Activated CD4-positive, alpha-beta T cell treated with anti-CD3 and anti-CD28 coated beads, Interleukin-2, amount 10 ng/mL, durations not matched to agents 7 days and 5 days (primary cell): ENCODE measurements around the gene GIPC2. TPM values are rescaled to one million over a fixed set of nuclear protein-coding genes. Genes with fewer than 3 reads are reported as not detected.
A peak's percentile ranks its signal among the peaks of the same experiment; 100 is the strongest.
"Not testable (repeated sequence)": the region's sequence is repeated elsewhere in the genome, so short reads cannot be mapped to it uniquely, and the experiment has no call there.

Source experiments
- CTCF ChIA-PET: fragments of 350-600 bp; sonication (Branson Sonifier 250); formaldehyde crosslinking; loops from one replicate; lab custom pipeline; 2021; ENCODE audit warnings: antibody characterized with exemption; lab: Charles Lee
- POLR2A ChIA-PET: fragments of 350-600 bp; sonication (Branson Sonifier 250); formaldehyde crosslinking; loops from one replicate; lab custom pipeline; 2021; ENCODE audit warnings: antibody characterized with exemption; lab: Charles Lee
- DNase-seq: peaks from one replicate; pipeline ENCODE4 v3.0.0-alpha.2; 2020
- H3K27ac Mint-ChIP-seq: one replicate; pipeline ENCODE4 v1.8.0; 2021; ENCODE audit warnings: mild to moderate bottlenecking, moderate library complexity, mixed read lengths
- H3K27me3 Mint-ChIP-seq: one replicate; pipeline ENCODE4 v1.8.0; 2021; ENCODE audit warnings: mixed read lengths
- H3K36me3 Mint-ChIP-seq: one replicate; pipeline ENCODE4 v1.8.0; 2021; ENCODE audit warnings: low read depth, mixed read lengths
- H3K4me1 Mint-ChIP-seq: one replicate; pipeline ENCODE4 v1.8.0; 2021; ENCODE audit warnings: mixed read lengths
- H3K4me3 Mint-ChIP-seq: one replicate; pipeline ENCODE4 v1.8.0; 2021; ENCODE audit warnings: mild to moderate bottlenecking, moderate library complexity, mixed read lengths
- H3K9me3 Mint-ChIP-seq: one replicate; pipeline ENCODE4 v1.8.0; 2021; ENCODE audit warnings: mixed read lengths
- total RNA-seq, 2 experiments: library from RNA; stranded (reverse); gene quantifications; one replicate each; pipeline ENCODE4 v1.2.3, GENCODE V29; 2021

Gene GIPC2
- total RNA-seq, 2 experiments from 2014 or later = 0.08 to 0.10 TPM

DNA sequence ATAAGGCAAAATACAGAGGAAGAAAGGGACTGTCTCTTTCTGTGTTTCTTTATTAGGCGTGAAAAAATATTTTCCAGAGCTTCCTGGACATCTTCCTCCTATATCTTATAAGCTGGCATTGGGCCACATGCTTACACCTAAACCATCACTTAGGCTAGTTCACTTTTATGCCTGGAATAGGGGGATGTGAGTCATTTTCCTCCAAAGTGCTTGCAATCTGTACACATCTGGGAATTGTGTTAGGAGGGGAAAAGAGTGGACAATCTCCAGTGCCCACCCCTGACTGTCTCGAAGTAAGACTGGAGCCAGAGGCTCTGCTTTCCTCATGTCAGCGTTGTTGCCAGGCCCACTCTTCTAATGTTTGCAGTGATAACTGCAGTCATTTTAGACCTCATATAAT lies 29.9 kb downstream of the GIPC2 start:
- Mint-ChIP-seq H3K36me3 (no peaks in the 10 kb centered on the region), H3K4me3 (no peak overlapping the region), H3K9me3 (no peaks in the 10 kb centered on the region), H3K27me3 (peaks cover 5% of the 10 kb centered on the region), H3K27ac (no peak overlapping the region), H3K4me1 (peaks cover 5% of the 10 kb centered on the region)
- POLR2A ChIA-PET = no interaction called here
- CTCF ChIA-PET = interaction anchor here (0.7 to 1.4 kb wide), 2 partner anchors 13 to 14 kb away, joined by 3 read pairs; no protein-coding TSS in a partner anchor
- no peak for DNase-seq

DNA sequence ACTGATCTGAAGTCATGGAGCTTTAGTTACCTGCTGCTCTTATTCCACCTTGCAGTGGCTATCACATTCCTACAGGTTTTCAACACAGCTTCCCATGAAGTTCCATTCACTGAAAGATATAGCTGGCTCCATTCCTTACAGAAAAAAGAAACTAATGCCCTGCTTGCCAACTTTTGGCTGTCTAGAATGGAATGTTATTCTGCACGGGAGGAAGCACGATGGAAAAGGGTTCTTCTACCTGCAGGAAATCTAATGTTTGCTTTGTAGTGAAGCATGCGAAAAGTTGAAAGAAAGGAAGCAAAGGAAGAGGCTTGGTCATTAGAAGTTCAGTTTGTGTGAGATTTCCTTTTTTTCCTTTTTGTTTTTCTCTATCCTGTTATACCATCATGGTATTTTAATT lies 32.6 kb downstream of the GIPC2 start:
- no peaks in the 10 kb centered on the region for H3K9me3 Mint-ChIP-seq
- H3K4me1 Mint-ChIP-seq = peaks cover 10% of the 10 kb centered on the region
- no peak overlapping the region for H3K27ac Mint-ChIP-seq
- H3K36me3 Mint-ChIP-seq = no peaks in the 10 kb centered on the region
- H3K4me3 Mint-ChIP-seq = no peak overlapping the region
- POLR2A ChIA-PET = no interaction called here
- DNase-seq = no peak
- CTCF ChIA-PET = interaction anchor here (0.7 kb wide), 1 partner anchor 779 kb away, joined by 5 read pairs; no protein-coding TSS in a partner anchor
- H3K27me3 Mint-ChIP-seq = no peaks in the 10 kb centered on the region

DNA sequence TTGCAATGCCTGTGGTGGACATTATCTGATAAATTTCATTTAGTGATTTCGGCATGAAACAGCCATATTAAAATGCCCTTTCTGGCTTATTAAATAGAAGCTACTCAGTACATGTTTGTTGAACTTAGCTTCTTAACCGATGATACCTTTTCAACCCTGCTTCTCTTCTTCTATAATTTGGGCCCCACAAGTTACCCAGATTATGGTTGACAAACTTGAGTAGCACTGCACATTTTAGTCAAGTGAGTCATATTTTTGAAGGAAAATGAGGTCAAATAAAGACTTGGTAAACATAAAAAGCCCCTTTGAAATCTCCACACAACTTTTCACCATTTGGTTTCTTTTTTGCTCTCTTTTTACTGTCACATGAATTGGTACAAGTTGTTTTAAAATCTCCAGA lies 33.8 kb downstream of the GIPC2 start:
- no peak overlapping the region for H3K4me3 Mint-ChIP-seq
- no peak for DNase-seq
- H3K27me3 Mint-ChIP-seq = no peaks in the 10 kb centered on the region
- ChIA-PET CTCF (interaction anchor here (1.0 kb wide), 2 partner anchors 9 to 35 kb away, joined by 3 to 4 read pairs; no protein-coding TSS in a partner anchor), POLR2A (no interaction called here)
- peaks cover 10% of the 10 kb centered on the region for H3K4me1 Mint-ChIP-seq
- no peaks in the 10 kb centered on the region for H3K9me3 Mint-ChIP-seq
- no peaks in the 10 kb centered on the region for H3K36me3 Mint-ChIP-seq
- no peak overlapping the region for H3K27ac Mint-ChIP-seq

DNA sequence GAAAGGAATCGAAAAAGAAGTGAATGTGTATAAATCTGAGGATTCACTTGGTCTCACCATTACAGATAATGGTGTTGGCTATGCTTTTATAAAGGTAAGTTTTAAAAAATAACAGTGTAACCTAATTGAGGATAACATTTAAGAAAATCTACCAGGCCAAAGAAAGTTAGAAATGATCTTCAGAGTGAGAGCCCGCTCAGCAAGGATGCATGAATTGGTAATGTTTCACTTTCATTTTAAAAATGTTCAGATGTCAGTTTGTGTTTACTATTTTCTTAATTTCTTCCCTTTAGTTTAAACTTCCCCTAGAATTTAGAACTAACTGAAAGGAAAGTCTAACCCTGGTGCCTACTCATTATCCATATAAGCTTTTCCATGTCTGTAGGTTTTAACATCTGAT lies 35.0 kb downstream of the GIPC2 start:
- Mint-ChIP-seq H3K4me1 (peaks cover 10% of the 10 kb centered on the region), H3K27ac (peak overlapping the region; percentile 0), H3K27me3 (peaks cover 11% of the 10 kb centered on the region), H3K9me3 (peaks cover 4% of the 10 kb centered on the region), H3K36me3 (peaks cover 5% of the 10 kb centered on the region), H3K4me3 (peak overlapping the region; percentile 0)
- ChIA-PET CTCF (no interaction called here), POLR2A (no interaction called here)
- DNase-seq = no peak

DNA sequence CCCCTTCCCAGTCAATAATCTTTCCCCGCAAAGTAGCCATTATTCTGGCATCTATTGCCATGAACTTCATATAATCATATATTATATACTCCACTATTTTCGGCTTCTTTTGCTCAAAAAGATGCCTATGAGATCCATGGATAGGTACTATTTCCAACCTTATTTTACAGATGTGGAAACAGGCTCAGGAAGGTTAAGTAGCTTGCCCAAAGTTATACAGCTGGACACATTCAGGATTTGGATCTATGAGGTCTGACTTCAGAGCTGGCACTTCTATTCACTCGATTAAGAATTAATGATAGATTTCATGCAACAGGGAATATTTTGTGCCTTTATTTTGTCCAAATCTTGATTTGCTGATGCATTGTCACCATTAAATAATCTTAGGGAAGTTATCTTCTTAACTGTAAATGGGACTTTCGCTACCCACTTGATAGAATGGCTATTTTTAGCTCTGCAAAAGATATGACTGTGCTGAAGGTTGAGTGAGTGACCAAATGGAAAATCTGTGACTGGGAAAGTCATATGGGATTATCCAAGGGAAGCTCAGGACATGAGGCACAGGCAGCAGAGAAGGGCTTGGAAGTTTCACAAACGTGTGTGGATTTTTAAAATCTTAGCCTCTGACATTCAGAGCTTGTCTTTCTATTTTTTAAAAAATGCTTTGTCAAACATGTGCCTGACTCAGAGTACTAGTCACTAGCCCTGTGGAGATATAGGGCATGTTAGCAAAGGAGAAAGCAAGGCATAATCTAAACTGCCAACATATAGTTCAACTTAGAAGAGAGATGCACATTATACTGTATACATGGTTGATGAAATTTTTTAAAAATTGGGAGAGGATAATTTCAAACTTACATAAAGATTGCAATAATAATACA lies 36.5 kb downstream of the GIPC2 start:
- Mint-ChIP-seq H3K4me1 (peaks cover 10% of the 10 kb centered on the region), H3K27me3 (peaks cover 22% of the 10 kb centered on the region), H3K27ac (no peak overlapping the region), H3K9me3 (peaks cover 16% of the 10 kb centered on the region), H3K4me3 (no peak overlapping the region), H3K36me3 (peaks cover 10% of the 10 kb centered on the region)
- CTCF ChIA-PET = interaction anchor here (1.4 kb wide), 1 partner anchor 18 kb away, joined by 3 read pairs; no protein-coding TSS in a partner anchor
- POLR2A ChIA-PET = no interaction called here
- DNase-seq = no peak

DNA sequence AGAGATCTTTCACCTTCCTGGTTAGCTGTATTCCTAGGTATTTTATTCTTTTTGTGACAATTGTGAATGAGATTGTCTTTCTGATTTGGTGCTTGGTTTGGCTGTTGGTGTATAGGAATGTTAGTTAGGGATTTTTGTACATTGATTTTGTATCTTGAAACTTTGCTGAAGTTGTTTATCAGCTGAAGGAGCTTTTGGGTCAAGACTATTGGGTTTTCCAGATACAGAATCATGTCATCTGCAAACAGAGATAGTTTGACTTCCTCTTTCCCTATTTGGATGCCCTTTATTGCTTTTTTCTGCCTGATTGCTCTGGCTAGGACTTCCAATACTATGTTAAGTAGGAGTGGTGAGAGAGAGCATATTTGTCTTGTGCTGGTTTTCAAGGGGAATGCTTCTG lies 38.9 kb downstream of the GIPC2 start:
- POLR2A ChIA-PET, H3K4me3 Mint-ChIP-seq, H3K27ac Mint-ChIP-seq, CTCF ChIA-PET, H3K4me1 Mint-ChIP-seq, DNase-seq, H3K36me3 Mint-ChIP-seq: not testable (repeated sequence)
- peaks cover 22% of the 10 kb centered on the region for H3K27me3 Mint-ChIP-seq
- H3K9me3 Mint-ChIP-seq = peaks cover 16% of the 10 kb centered on the region

DNA sequence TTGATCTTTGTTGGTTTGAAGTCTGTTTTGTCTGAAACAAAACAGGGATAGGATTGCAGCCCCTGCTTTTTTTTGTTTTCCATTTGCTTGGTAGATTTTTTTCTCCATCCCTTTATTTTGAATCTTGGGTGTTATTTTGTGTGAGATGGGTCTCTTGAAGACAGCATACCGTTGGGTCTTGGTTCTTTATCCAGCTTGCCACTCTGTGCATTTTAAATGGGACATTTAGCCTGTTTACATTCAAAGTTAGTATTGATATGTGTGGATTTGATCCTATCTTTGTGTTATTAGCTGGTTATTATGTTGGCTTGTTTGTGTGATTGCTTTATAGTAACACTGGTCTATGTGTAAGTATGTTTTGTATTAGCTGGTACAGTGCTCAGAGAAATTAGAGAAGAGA lies 40.9 kb downstream of the GIPC2 start:
- POLR2A ChIA-PET = no interaction called here
- DNase-seq = no peak

DNA sequence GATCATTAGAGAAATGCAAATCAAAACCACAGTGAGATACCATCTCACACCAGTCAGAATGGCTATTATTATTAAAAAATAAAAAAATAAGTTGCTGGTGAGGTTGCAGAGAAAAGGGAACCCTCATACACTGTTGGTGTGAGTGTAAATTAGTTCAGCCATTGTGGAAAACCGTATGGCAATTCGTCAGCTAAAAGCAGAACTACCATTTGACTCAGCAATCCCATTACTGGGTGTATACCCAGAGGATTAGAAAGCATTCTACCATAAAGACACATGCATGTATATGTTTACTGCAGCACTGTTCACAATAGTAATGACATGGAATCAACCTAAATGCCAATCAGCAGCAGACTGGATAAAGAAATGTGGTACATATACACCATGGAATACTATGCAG lies 42.2 kb downstream of the GIPC2 start:
- POLR2A ChIA-PET = no interaction called here
- peaks cover 16% of the 10 kb centered on the region for H3K9me3 Mint-ChIP-seq
- H3K4me1 Mint-ChIP-seq = no peaks in the 10 kb centered on the region
- DNase-seq = no peak
- H3K27ac Mint-ChIP-seq = no peak overlapping the region
- H3K27me3 Mint-ChIP-seq = peaks cover 27% of the 10 kb centered on the region
- H3K4me3 Mint-ChIP-seq = no peak overlapping the region
- H3K36me3 Mint-ChIP-seq = peaks cover 10% of the 10 kb centered on the region
- CTCF ChIA-PET = no interaction called here

More for the DNA sequence above, 40.9 kb downstream of the GIPC2 start:
- Mint-ChIP-seq H3K27me3 (peaks cover 25% of the 10 kb centered on the region), H3K4me1 (no peaks in the 10 kb centered on the region), H3K9me3 (peaks cover 16% of the 10 kb centered on the region), H3K36me3 (peaks cover 10% of the 10 kb centered on the region), H3K4me3 (no peak overlapping the region), H3K27ac (no peak overlapping the region)
- CTCF ChIA-PET = no interaction called here

DNA sequence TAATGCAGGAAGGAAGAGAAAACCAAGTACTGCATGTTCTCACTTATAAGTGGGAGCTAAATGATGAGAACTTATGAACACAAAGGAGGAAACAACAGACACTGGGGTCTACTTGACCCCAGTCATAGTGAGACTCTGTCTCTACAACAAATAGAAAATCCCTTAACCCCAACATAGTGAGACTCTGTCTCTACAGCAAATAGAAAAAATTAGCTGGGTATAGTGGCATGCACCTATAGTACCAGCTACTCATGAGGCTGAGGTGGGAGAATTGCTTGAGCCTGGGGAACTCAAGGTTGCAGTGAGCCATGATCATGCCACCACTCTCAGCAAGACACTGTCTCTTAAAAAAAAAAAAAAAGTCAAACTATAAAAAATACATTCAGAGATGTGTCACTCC lies 42.7 kb downstream of the GIPC2 start:
- Mint-ChIP-seq H3K36me3 (peaks cover 10% of the 10 kb centered on the region), H3K4me3 (no peak overlapping the region), H3K9me3 (peaks cover 16% of the 10 kb centered on the region), H3K4me1 (no peaks in the 10 kb centered on the region), H3K27me3 (peaks cover 28% of the 10 kb centered on the region), H3K27ac (no peak overlapping the region)
- ChIA-PET CTCF (no interaction called here), POLR2A (no interaction called here)
- DNase-seq = no peak

DNA sequence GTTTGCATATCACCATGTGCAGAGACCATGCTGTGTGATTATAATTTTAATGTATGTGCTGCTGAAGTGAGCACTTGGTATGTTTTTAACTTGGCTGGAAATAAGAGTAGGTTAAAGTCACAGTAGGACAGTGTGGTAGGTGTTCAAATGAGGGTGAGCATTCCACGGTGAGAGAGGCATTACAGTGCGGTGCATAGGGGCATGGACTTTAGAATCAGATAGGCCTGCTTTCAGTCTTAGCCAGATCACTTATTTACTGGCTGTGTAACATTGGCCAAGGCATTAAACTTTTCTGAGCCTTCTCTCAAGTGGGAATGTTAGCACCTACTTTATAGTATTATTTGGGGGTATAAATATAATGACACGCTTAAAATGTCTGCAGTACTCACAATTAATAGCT lies 43.2 kb downstream of the GIPC2 start:
- POLR2A ChIA-PET = no interaction called here
- H3K9me3 Mint-ChIP-seq = peaks cover 16% of the 10 kb centered on the region
- no peak overlapping the region for H3K27ac Mint-ChIP-seq
- peaks cover 29% of the 10 kb centered on the region for H3K27me3 Mint-ChIP-seq
- CTCF ChIA-PET = interaction anchor here (1.2 kb wide), 1 partner anchor 14 kb away, joined by 3 read pairs; no protein-coding TSS in a partner anchor
- DNase-seq = no peak
- no peaks in the 10 kb centered on the region for H3K4me1 Mint-ChIP-seq
- no peak overlapping the region for H3K4me3 Mint-ChIP-seq
- H3K36me3 Mint-ChIP-seq = peaks cover 10% of the 10 kb centered on the region

DNA sequence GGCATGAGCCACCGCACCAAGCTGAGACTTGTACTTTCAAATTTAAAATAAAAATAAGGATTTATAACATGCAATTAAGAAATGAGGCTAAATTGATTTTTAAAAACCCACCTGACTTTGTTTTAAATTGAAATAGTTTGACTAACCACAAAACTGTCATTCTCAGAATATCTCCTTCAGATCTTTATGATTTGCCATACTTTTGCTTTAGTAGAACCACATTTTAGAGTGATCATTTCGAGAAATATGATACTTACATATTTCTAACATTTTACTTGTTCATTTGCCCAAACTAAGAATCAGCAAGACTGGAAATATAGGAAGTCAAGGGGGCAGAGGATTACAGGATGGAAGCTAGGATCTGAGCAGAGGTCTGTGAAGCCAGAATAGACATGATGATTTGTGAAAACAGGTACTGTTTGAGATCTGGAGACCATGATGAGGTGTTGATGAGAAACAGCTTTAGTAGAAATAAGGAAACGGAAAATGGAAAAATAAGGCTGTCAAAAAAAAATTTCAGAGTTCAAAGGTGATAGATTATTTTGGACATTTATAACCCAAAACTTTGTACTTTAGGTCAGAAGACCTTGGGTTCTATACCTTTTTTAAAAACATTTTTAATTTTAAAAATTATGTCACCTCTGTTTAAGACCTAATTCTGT lies 44.8 kb downstream of the GIPC2 start:
- POLR2A ChIA-PET = no interaction called here
- Mint-ChIP-seq H3K9me3 (peaks cover 13% of the 10 kb centered on the region), H3K27me3 (peaks cover 20% of the 10 kb centered on the region), H3K27ac (no peak overlapping the region), H3K36me3 (peaks cover 6% of the 10 kb centered on the region), H3K4me1 (no peaks in the 10 kb centered on the region), H3K4me3 (no peak overlapping the region)
- DNase-seq = no peak
- CTCF ChIA-PET = interaction anchor here (1.2 kb wide), 1 partner anchor 10 kb away, joined by 4 read pairs; no protein-coding TSS in a partner anchor

DNA sequence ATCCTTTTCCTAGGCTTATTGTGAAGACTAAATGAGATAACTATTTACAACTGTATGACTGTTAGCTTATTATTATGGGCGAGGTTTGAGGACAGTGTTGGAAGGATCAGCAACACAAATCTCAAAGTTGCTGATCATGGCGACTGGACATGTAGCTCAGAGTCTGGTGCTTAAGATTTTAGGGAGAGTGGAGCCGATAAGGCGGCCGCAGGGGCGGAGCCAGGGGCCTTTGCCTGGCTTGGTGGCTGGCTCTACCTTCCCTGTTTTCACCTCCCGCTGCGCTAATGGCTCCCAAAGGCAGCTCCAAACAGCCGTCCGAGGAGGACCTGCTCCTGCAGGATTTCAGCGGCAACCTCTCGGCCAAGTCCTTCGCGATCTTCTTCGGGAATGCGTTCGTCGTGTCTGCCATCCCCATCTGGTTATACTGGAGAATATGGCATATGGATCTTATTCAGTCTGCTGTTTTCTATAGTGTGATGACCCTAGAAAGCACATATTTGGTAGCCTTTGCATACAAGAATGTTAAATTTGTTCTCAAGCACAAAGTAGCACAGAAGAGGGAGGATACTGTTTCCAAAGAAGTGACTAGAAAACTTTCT lies 45.5 kb downstream of the GIPC2 start:
- no peak for DNase-seq
- ChIA-PET CTCF (interaction anchor here (1.2 kb wide), 1 partner anchor 9 kb away, joined by 4 read pairs; no protein-coding TSS in a partner anchor), POLR2A (no interaction called here)
- no peaks in the 10 kb centered on the region for H3K36me3 Mint-ChIP-seq
- H3K4me3 Mint-ChIP-seq = no peak overlapping the region
- peaks cover 14% of the 10 kb centered on the region for H3K27me3 Mint-ChIP-seq
- H3K4me1 Mint-ChIP-seq = no peaks in the 10 kb centered on the region
- peaks cover 6% of the 10 kb centered on the region for H3K9me3 Mint-ChIP-seq
- no peak overlapping the region for H3K27ac Mint-ChIP-seq
